Suppressor macrophage treated with lipopolysaccharide for 4 hours (primary cell): ENCODE measurements around the gene CENPL.

ENCODE experiments used
- DNase-seq: peaks from one replicate; pipeline ENCODE4 v3.0.0-alpha.2; 2020

Gene CENPL

DNA sequence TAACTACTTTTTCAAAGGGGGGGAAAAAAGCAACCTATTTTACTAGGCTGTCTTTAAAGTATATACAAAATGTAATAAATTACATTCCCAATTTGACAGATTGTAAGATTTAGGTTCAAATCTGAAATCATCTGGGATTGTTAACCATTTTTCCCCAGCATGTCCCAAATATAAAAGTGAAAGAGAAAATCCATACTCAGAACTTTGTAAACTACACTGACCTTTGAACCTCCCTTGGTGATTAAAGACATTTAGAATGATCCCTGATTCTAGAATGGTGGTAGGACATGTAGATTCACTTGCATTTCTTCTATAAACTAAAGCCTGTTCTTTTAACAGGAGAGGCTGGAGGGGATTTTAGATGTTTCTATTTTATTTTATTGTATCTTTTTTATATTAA, 70.9 kb downstream of the CENPL start:
- no peak for DNase-seq
